Kasumi-1 (cell line): ENCODE measurements around the gene CCDC38.
A peak's percentile ranks its signal among the peaks of the same experiment; 100 is the strongest.

Source experiments
- DNase-seq, 2 experiments: peaks; one replicate each; lab custom pipeline; 2025; lab: John Stamatoyannopoulos, UW

The CCDC38 gene

DNA sequence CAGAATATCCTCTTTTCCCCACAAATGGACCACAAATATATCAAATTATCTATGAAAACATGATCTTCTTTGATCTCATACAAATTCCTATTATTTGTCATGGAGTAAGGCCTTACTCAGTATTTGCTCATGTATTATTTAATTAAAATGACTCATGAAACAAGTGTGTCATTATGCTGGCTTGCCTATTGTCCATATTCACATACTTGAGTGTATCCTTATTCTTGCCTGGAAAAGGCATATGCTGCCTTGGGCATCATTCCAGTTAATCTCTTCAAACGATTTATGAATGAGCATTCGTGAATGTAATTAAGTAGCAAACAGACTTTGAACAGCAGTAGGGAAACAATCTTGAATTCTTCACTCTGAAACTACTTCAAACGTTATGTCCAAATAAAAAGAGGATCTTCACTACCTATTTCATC, 106.2 kb downstream of the CCDC38 start:
- no peak for DNase-seq

GRCh38 chr12:95834572-95834971, 107.8 kb downstream of the CCDC38 start:
- DNase-seq, result no peak

- DNase-seq, result no peak
These were observed 111.9 kb downstream of the CCDC38 start for GRCh38 chr12:95830335-95831089.

- DNase-seq, result no peak
These were observed 113.0 kb downstream of the CCDC38 start for GRCh38 chr12:95829395-95829794.

DNA sequence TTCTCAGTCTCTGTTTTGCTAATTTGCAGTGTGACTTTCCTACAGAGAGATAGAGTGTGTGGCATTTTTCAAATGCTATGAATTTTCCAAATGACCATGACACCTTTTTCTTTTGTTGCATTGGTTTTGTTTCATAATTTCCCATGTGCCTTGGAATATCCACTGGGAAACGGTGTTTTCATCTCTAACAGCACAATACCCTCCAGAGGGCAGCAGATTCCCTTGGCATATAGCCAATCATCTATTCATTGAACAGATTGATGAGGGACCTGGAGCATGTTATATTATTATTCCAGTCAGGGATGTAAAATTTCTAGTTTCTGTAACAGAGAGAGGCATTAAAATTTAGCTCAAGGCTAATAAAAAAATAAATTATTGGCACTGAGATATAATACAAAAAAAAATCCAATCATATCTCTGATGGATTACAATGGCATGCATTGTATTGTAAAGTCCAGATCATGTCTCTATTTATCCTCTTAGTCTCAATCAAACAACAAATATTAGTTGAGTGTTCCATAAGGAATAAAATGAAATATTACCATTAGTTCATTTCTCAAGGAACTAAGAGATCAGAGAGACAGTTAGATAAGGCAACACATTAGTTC, 122.2 kb downstream of the CCDC38 start:
- DNase-seq, result peak; percentile 7 to 51
